ENCODE measurements around the gene AOAH.

AOAH gene

GRCh38 chr7:36633377-36633776 is 90.9 kb downstream of the AOAH start:
- DNase-seq (ENCODE audit: low read depth in 2 of 2) = no peak

GRCh38 chr7:36630112-36630650 is 94.1 kb downstream of the AOAH start:
- no peak for DNase-seq (ENCODE audit: low read depth in 2 of 2)

GRCh38 chr7:36629351-36629750 is 94.9 kb downstream of the AOAH start:
- no peak for DNase-seq (ENCODE audit: low read depth in 2 of 2)

GRCh38 chr7:36627836-36628235 is 96.5 kb downstream of the AOAH start:
- DNase-seq (ENCODE audit: low read depth in 2 of 2) = no peak

GRCh38 chr7:36626111-36626510 is 98.2 kb downstream of the AOAH start:
- no peak for DNase-seq (ENCODE audit: low read depth in 2 of 2)

GRCh38 chr7:36625247-36625646 is 99.0 kb downstream of the AOAH start:
- DNase-seq (ENCODE audit: low read depth in 2 of 2) = no peak

GRCh38 chr7:36623247-36623646 is 101.0 kb downstream of the AOAH start:
- no peak for DNase-seq (ENCODE audit: low read depth in 2 of 2)

- DNase-seq (ENCODE audit: low read depth in 2 of 2) = no peak
Observed at GRCh38 chr7:36621396-36621795, 102.9 kb downstream of the AOAH start.

- DNase-seq (ENCODE audit: low read depth in 2 of 2) = no peak
Observed at GRCh38 chr7:36620166-36620708, 104.1 kb downstream of the AOAH start.

GRCh38 chr7:36617408-36617807 is 106.9 kb downstream of the AOAH start:
- DNase-seq (ENCODE audit: low read depth in 2 of 2) = no peak

- no peak for DNase-seq (ENCODE audit: low read depth in 2 of 2)
Observed at GRCh38 chr7:36615852-36616540, 108.3 kb downstream of the AOAH start.

GRCh38 chr7:36614959-36615358 is 109.3 kb downstream of the AOAH start:
- no peak for DNase-seq (ENCODE audit: low read depth in 2 of 2)

GRCh38 chr7:36613031-36613614 is 111.2 kb downstream of the AOAH start:
- DNase-seq (ENCODE audit: low read depth in 2 of 2) = no peak

- no peak for DNase-seq (ENCODE audit: low read depth in 2 of 2)
Observed at GRCh38 chr7:36611703-36612102, 112.6 kb downstream of the AOAH start.

GRCh38 chr7:36607721-36608095 is 116.6 kb downstream of the AOAH start:
- no peak for DNase-seq (ENCODE audit: low read depth in 2 of 2)

- DNase-seq (ENCODE audit: low read depth in 2 of 2) = no peak
Observed at GRCh38 chr7:36606976-36607720, 117.1 kb downstream of the AOAH start.

GRCh38 chr7:36606153-36606975 is 117.9 kb downstream of the AOAH start:
- DNase-seq (ENCODE audit: low read depth in 2 of 2) = no peak

GRCh38 chr7:36605261-36606051 is 118.8 kb downstream of the AOAH start:
- DNase-seq (ENCODE audit: low read depth in 2 of 2) = no peak

GRCh38 chr7:36604806-36605205 is 119.5 kb downstream of the AOAH start:
- DNase-seq (ENCODE audit: low read depth in 2 of 2) = no peak

- DNase-seq (ENCODE audit: low read depth in 2 of 2) = no peak
Observed at GRCh38 chr7:36602934-36603887, 121.1 kb downstream of the AOAH start.

All from stimulated activated CD4-positive, alpha-beta T cell treated with anti-CD3 and anti-CD28 coated beads, Interleukin-12 subunit alpha, Interleukin-12 subunit beta, amount 100 ng/mL, for 24 hours (primary cell).